Measurements from ENCODE around the gene RGL1.
"Not testable (repeated sequence)": the region's sequence is repeated elsewhere in the genome, so short reads cannot be mapped to it uniquely, and the experiment has no call there.

The RGL1 gene

DNA sequence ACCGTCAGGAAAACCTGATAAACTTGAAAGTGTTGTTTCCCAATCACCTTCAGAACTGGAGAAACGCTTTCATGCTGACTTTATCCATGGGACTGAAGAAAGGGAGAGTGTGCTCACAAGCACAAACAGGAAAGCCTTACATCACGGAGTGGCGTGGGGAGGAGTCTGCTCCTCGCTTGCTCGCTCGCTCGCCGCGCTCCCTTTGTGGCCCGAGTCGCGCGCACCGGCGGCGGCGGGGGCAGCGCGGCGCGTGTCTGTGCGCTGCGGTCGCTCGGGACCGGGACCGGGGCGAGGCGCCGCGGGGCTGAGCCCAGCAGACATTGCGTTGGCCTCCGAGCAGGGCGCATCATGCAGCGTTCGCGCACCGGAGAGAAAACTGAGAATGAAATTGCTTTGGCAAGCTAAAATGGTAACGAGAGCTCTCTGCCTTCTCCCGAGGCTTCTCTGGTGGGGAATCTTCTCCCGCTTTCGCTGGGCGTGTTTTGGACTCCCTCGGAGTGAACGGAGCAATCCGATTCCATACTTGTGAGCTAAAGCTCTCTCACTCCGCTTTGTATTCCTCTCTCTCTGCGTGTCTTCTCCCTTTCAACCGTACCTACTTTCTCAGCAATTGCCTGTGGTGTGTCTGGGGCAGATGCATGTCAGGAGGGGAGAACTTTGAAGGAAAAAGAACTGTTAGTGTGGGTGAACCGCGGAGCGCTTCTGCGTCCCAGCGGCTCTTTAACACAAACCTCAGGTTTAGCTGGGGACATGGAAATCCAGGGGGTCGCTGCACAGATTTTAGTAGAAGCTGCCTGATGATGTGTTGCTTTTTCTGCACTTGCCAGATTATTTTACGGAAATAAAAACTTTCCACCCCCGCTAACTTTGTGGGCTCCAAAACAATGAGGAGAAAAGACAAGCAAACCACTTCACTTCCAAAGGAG lies at the start of gene RGL1:
TSS of gene RGL1 (plus strand) at position 205 of the 926 bp plus-strand sequence. CDS start at position 383, 178 bp downstream.
- peaks cover 32% of the 10 kb centered on the region for H3K27me3 ChIP-seq (ENCODE audit: control insufficient read depth, insufficient read depth, low read length)
- peak within 1 kb of the TSS; percentile 93 for H3K4me3 ChIP-seq (ENCODE audit: low read length)
- no peaks in the 10 kb centered on the region for H3K36me3 ChIP-seq (ENCODE audit: control insufficient read depth, low read depth, low read length)
- no peak within 1 kb of the TSS for H3K27ac ChIP-seq (ENCODE audit: low read length)
- peaks cover 17% of the 10 kb centered on the region for H3K4me1 ChIP-seq (ENCODE audit: control insufficient read depth, low read depth, low read length)
- H3K9ac ChIP-seq (ENCODE audit: low read length): peak within 1 kb of the TSS; percentile 81
- no peaks in the 10 kb centered on the region for H3K9me3 ChIP-seq (ENCODE audit: control insufficient read depth, low read depth, low read length)

DNA sequence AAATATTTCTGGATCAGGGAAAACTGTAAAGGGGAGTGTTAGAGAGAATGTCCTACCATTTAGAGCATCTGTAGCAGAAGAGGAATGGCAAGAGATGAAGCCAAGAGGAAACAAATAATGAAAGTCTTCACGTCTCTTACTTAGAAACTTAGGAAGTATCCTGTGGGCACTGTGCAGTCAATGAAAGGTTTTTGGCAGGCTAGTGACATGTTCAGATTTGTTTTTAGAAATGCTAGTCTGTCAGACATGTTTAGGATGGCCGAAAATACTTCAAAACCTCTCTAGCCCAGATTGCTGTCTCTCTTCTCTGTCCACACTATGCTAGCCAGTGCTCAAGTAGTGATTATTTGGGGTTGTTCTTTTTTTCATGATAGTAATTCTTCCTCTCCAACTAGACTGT lies 48.6 kb upstream of the RGL1 start:
- H3K4me1 ChIP-seq (ENCODE audit: control insufficient read depth, low read depth, low read length): no peaks in the 10 kb centered on the region
- no peaks in the 10 kb centered on the region for H3K27me3 ChIP-seq (ENCODE audit: control insufficient read depth, insufficient read depth, low read length)
- no peak overlapping the region for H3K9ac ChIP-seq (ENCODE audit: low read length)
- H3K4me3 ChIP-seq (ENCODE audit: low read length): no peak overlapping the region
- no peaks in the 10 kb centered on the region for H3K9me3 ChIP-seq (ENCODE audit: control insufficient read depth, low read depth, low read length)
- H3K36me3 ChIP-seq (ENCODE audit: control insufficient read depth, low read depth, low read length): no peaks in the 10 kb centered on the region
- H3K27ac ChIP-seq (ENCODE audit: low read length): no peak overlapping the region

- Histone ChIP-seq H3K4me3 (ENCODE audit: low read length) (no peak overlapping the region), H3K36me3 (ENCODE audit: control insufficient read depth, low read depth, low read length) (no peaks in the 10 kb centered on the region), H3K4me1 (ENCODE audit: control insufficient read depth, low read depth, low read length) (no peaks in the 10 kb centered on the region), H3K27me3 (ENCODE audit: control insufficient read depth, insufficient read depth, low read length) (no peaks in the 10 kb centered on the region), H3K9me3 (ENCODE audit: control insufficient read depth, low read depth, low read length) (no peaks in the 10 kb centered on the region), H3K27ac (ENCODE audit: low read length) (no peak overlapping the region), H3K9ac (ENCODE audit: low read length) (no peak overlapping the region)
Measured at GRCh38 chr1:183757061-183757460, 47.9 kb upstream of the RGL1 start.

GRCh38 chr1:183758913-183759312 lies 46.0 kb upstream of the RGL1 start:
- H3K9me3 ChIP-seq (ENCODE audit: control insufficient read depth, low read depth, low read length): no peaks in the 10 kb centered on the region
- H3K27me3 ChIP-seq (ENCODE audit: control insufficient read depth, insufficient read depth, low read length): no peaks in the 10 kb centered on the region

GRCh38 chr1:183760661-183761060 lies 44.3 kb upstream of the RGL1 start:
- H3K4me1 ChIP-seq (ENCODE audit: control insufficient read depth, low read depth, low read length): no peaks in the 10 kb centered on the region

More at GRCh38 chr1:183758913-183759312, 46.0 kb upstream of the RGL1 start:
- no peak overlapping the region for H3K9ac ChIP-seq (ENCODE audit: low read length)
- no peak overlapping the region for H3K27ac ChIP-seq (ENCODE audit: low read length)
- H3K36me3 ChIP-seq (ENCODE audit: control insufficient read depth, low read depth, low read length): no peaks in the 10 kb centered on the region
- no peak overlapping the region for H3K4me3 ChIP-seq (ENCODE audit: low read length)
- no peaks in the 10 kb centered on the region for H3K4me1 ChIP-seq (ENCODE audit: control insufficient read depth, low read depth, low read length)

DNA sequence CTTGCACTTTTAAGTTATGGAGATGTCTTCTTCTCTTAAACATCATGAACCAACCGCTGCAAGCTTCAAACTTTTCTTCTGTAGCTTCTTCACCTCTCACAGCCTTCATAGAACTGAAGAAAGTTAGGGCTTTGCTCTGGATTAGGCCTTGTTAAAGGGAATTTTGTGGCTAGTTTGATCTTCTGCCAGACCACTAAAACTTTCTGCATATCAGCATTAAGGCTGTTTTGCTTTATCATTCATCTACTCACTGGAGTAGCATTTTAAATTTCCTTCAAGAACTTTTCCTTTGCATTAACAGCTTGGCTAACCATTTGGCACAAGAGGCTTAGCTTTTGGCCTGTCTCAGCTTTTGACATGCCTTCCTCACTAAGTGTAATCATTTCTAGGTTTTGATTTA lies 43.0 kb upstream of the RGL1 start:
- no peak overlapping the region for H3K9ac ChIP-seq (ENCODE audit: low read length)
- H3K4me3 ChIP-seq (ENCODE audit: low read length): no peak overlapping the region
- H3K27ac ChIP-seq (ENCODE audit: low read length): no peak overlapping the region
- H3K27me3 ChIP-seq (ENCODE audit: control insufficient read depth, insufficient read depth, low read length): no peaks in the 10 kb centered on the region
- no peaks in the 10 kb centered on the region for H3K4me1 ChIP-seq (ENCODE audit: control insufficient read depth, low read depth, low read length)
- no peaks in the 10 kb centered on the region for H3K9me3 ChIP-seq (ENCODE audit: control insufficient read depth, low read depth, low read length)
- no peaks in the 10 kb centered on the region for H3K36me3 ChIP-seq (ENCODE audit: control insufficient read depth, low read depth, low read length)

More at GRCh38 chr1:183760661-183761060, 44.3 kb upstream of the RGL1 start:
- no peak overlapping the region for H3K27ac ChIP-seq (ENCODE audit: low read length)
- H3K9ac ChIP-seq (ENCODE audit: low read length): no peak overlapping the region
- no peaks in the 10 kb centered on the region for H3K36me3 ChIP-seq (ENCODE audit: control insufficient read depth, low read depth, low read length)
- no peaks in the 10 kb centered on the region for H3K27me3 ChIP-seq (ENCODE audit: control insufficient read depth, insufficient read depth, low read length)
- no peaks in the 10 kb centered on the region for H3K9me3 ChIP-seq (ENCODE audit: control insufficient read depth, low read depth, low read length)
- H3K4me3 ChIP-seq (ENCODE audit: low read length): no peak overlapping the region

DNA sequence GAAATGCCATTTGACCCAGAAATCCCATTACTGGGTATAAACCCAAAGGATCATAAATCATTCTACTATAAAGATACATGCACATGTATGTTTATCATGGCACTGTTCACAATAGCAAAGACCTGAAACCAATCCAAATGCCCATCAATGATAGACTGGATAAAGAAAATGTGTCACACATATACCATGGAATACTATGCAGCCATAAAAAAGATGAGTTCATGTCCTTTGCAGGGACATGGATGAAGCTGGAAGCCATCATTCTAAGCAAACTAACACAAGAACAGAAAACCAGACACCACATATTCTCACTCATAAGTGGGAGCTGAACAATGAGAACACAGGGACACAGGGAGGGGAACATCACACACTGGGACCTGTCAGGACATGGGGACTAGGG lies 42.1 kb upstream of the RGL1 start:
- not testable (repeated sequence) for H3K4me3 ChIP-seq (ENCODE audit: low read length); H3K27me3 ChIP-seq (ENCODE audit: control insufficient read depth, insufficient read depth, low read length)

GRCh38 chr1:183764981-183765380 lies 39.9 kb upstream of the RGL1 start:
- H3K4me1 ChIP-seq (ENCODE audit: control insufficient read depth, low read depth, low read length): no peaks in the 10 kb centered on the region
- H3K9me3 ChIP-seq (ENCODE audit: control insufficient read depth, low read depth, low read length): no peaks in the 10 kb centered on the region
- H3K27me3 ChIP-seq (ENCODE audit: control insufficient read depth, insufficient read depth, low read length): no peaks in the 10 kb centered on the region
- H3K36me3 ChIP-seq (ENCODE audit: control insufficient read depth, low read depth, low read length): no peaks in the 10 kb centered on the region
- H3K9ac ChIP-seq (ENCODE audit: low read length): no peak overlapping the region
- H3K4me3 ChIP-seq (ENCODE audit: low read length): no peak overlapping the region
- no peak overlapping the region for H3K27ac ChIP-seq (ENCODE audit: low read length)

More for the DNA sequence above, 42.1 kb upstream of the RGL1 start:
- not testable (repeated sequence) for H3K27ac ChIP-seq (ENCODE audit: low read length); H3K4me1 ChIP-seq (ENCODE audit: control insufficient read depth, low read depth, low read length); H3K9ac ChIP-seq (ENCODE audit: low read length); H3K36me3 ChIP-seq (ENCODE audit: control insufficient read depth, low read depth, low read length); H3K9me3 ChIP-seq (ENCODE audit: control insufficient read depth, low read depth, low read length)

- Histone ChIP-seq H3K27me3 (ENCODE audit: control insufficient read depth, insufficient read depth, low read length) (no peaks in the 10 kb centered on the region), H3K9me3 (ENCODE audit: control insufficient read depth, low read depth, low read length) (peaks cover 4% of the 10 kb centered on the region), H3K4me3 (ENCODE audit: low read length) (no peak overlapping the region), H3K27ac (ENCODE audit: low read length) (no peak overlapping the region), H3K9ac (ENCODE audit: low read length) (no peak overlapping the region), H3K4me1 (ENCODE audit: control insufficient read depth, low read depth, low read length) (no peaks in the 10 kb centered on the region), H3K36me3 (ENCODE audit: control insufficient read depth, low read depth, low read length) (no peaks in the 10 kb centered on the region)
Measured at GRCh38 chr1:183769956-183770815, 34.7 kb upstream of the RGL1 start.

GRCh38 chr1:183770816-183771128 lies 34.1 kb upstream of the RGL1 start:
- Histone ChIP-seq H3K27me3 (ENCODE audit: control insufficient read depth, insufficient read depth, low read length) (no peaks in the 10 kb centered on the region), H3K9me3 (ENCODE audit: control insufficient read depth, low read depth, low read length) (peaks cover 6% of the 10 kb centered on the region), H3K4me1 (ENCODE audit: control insufficient read depth, low read depth, low read length) (no peaks in the 10 kb centered on the region), H3K9ac (ENCODE audit: low read length) (no peak overlapping the region), H3K4me3 (ENCODE audit: low read length) (no peak overlapping the region), H3K27ac (ENCODE audit: low read length) (no peak overlapping the region), H3K36me3 (ENCODE audit: control insufficient read depth, low read depth, low read length) (no peaks in the 10 kb centered on the region)

DNA sequence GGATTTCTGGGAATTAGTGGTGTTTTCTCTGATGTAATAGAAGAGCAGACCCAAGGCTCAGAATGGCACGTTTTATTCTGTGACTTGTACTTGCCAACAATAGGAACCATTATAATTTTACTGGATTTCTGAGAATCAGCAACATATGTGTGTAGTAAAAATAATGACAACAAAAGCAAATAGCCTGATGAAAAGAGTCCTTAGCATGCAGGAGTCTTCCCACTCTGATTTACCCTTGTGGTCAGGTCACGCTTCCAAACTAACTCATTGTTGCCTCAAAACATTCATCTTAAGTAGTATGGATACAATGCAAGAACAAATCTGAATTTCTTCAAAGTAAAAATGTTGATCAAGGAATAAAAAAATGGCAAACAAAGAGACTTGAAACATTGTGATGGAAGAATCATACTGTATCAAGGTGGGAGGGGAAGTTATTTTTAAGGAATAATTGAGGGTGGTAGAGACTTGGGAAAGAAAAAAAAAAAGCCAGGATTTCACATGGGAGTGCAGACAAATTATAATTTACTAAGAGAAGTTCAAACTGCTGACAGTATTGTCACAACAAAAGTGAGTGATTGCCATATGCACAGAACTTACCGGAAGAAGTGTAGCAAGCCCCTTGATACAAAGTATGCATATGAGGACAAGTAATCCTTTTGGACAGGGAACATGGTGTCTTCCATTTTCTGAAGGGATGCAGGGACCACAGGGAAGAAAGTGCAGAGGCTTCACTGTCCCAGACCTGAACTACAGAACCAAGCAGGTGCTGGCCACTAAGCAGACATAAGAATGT lies 31.2 kb upstream of the RGL1 start:
- no peaks in the 10 kb centered on the region for H3K36me3 ChIP-seq (ENCODE audit: control insufficient read depth, low read depth, low read length)
- H3K4me1 ChIP-seq (ENCODE audit: control insufficient read depth, low read depth, low read length): no peaks in the 10 kb centered on the region
- no peak overlapping the region for H3K4me3 ChIP-seq (ENCODE audit: low read length)
- H3K27me3 ChIP-seq (ENCODE audit: control insufficient read depth, insufficient read depth, low read length): no peaks in the 10 kb centered on the region
- no peak overlapping the region for H3K27ac ChIP-seq (ENCODE audit: low read length)
- peaks cover 6% of the 10 kb centered on the region for H3K9me3 ChIP-seq (ENCODE audit: control insufficient read depth, low read depth, low read length)
- H3K9ac ChIP-seq (ENCODE audit: low read length): no peak overlapping the region

All from iPS-18a (cell line).